Nephron progenitor cell (in vitro differentiated cells): ENCODE measurements around the gene FABP6.
A peak's percentile ranks its signal among the peaks of the same experiment; 100 is the strongest.

ENCODE experiments used
- DNase-seq: peaks from one replicate; pipeline ENCODE4 v3.0.0; 2021
- H3K27ac Mint-ChIP-seq: 2 replicates; pipeline ENCODE4 v1.8.0; 2021; ENCODE audit warnings: mild to moderate bottlenecking, moderate library complexity, mixed read lengths
- H3K27me3 Mint-ChIP-seq: 2 replicates; pipeline ENCODE4 v1.8.0; 2021; ENCODE audit warnings: mild to moderate bottlenecking, low read depth, mixed read lengths; ENCODE audit not compliant: poor library complexity
- H3K36me3 Mint-ChIP-seq: 2 replicates; pipeline ENCODE4 v1.8.0; 2021; ENCODE audit warnings: low read depth, mixed read lengths
- H3K4me1 Mint-ChIP-seq: 2 replicates; pipeline ENCODE4 v1.8.0; 2021; ENCODE audit warnings: mixed read lengths
- H3K4me3 Mint-ChIP-seq: 2 replicates; pipeline ENCODE4 v1.8.0; 2021; ENCODE audit warnings: mild to moderate bottlenecking, moderate library complexity, mixed read lengths
- H3K9me3 Mint-ChIP-seq: 2 replicates; pipeline ENCODE4 v1.8.0; 2021; ENCODE audit warnings: mild to moderate bottlenecking, moderate library complexity, mixed read lengths
- CTCF ChIP-seq: fragments of 200-600 bp; sonication (generic); IDR thresholded peaks from 2 replicates; pipeline ENCODE4 v1.5.0; 2021; ENCODE audit warnings: antibody characterized with exemption

The FABP6 gene

GRCh38 chr5:160229190-160229742 is at the start of gene FABP6:
FABP6 (plus strand) TSS chr5:160229506; CDS start chr5:160229558, 52 bp downstream.
- Mint-ChIP-seq H3K27me3 (peaks cover 7% of the 10 kb centered on the region), H3K27ac (no peak within 1 kb of the TSS), H3K4me1 (no peaks in the 10 kb centered on the region), H3K4me3 (no peak within 1 kb of the TSS), H3K36me3 (no peaks in the 10 kb centered on the region), H3K9me3 (peaks cover 5% of the 10 kb centered on the region)
- TF ChIP-seq CTCF: no peak
- DNase-seq: no peak

GRCh38 chr5:160180931-160181330 is 48.4 kb upstream of the FABP6 start:
- H3K4me1 Mint-ChIP-seq: peaks cover 70% of the 10 kb centered on the region
- H3K36me3 Mint-ChIP-seq: no peaks in the 10 kb centered on the region
- peaks cover 7% of the 10 kb centered on the region for H3K9me3 Mint-ChIP-seq
- TF ChIP-seq CTCF: no peak
- peak overlapping the region; percentile 28 for H3K4me3 Mint-ChIP-seq
- H3K27ac Mint-ChIP-seq: peak overlapping the region; percentile 17
- DNase-seq: no peak
- H3K27me3 Mint-ChIP-seq: no peaks in the 10 kb centered on the region

- no peaks in the 10 kb centered on the region for H3K27me3 Mint-ChIP-seq
- no peaks in the 10 kb centered on the region for H3K36me3 Mint-ChIP-seq
- no peak for DNase-seq
- peaks cover 17% of the 10 kb centered on the region for H3K9me3 Mint-ChIP-seq
- H3K4me1 Mint-ChIP-seq: peaks cover 68% of the 10 kb centered on the region
- no peak for TF ChIP-seq CTCF
- no peak overlapping the region for H3K4me3 Mint-ChIP-seq
- no peak overlapping the region for H3K27ac Mint-ChIP-seq
Measured at GRCh38 chr5:160181965-160182622, 47.2 kb upstream of the FABP6 start.

GRCh38 chr5:160183075-160183474 is 46.2 kb upstream of the FABP6 start:
- Mint-ChIP-seq H3K36me3 (no peaks in the 10 kb centered on the region), H3K27me3 (no peaks in the 10 kb centered on the region), H3K27ac (peak overlapping the region; percentile 38), H3K9me3 (peaks cover 17% of the 10 kb centered on the region), H3K4me1 (peaks cover 62% of the 10 kb centered on the region), H3K4me3 (no peak overlapping the region)
- no peak for DNase-seq
- TF ChIP-seq CTCF: no peak

GRCh38 chr5:160185626-160186360 is 43.5 kb upstream of the FABP6 start:
- H3K4me1 Mint-ChIP-seq: peaks cover 58% of the 10 kb centered on the region
- peak overlapping the region; percentile 21 for H3K4me3 Mint-ChIP-seq
- DNase-seq: no peak
- peaks cover 4% of the 10 kb centered on the region for H3K27me3 Mint-ChIP-seq
- H3K36me3 Mint-ChIP-seq: no peaks in the 10 kb centered on the region
- H3K27ac Mint-ChIP-seq: peak overlapping the region; percentile 94
- H3K9me3 Mint-ChIP-seq: peaks cover 17% of the 10 kb centered on the region
- no peak for TF ChIP-seq CTCF
